ENCODE results near the gene LRRC61.

DNA sequence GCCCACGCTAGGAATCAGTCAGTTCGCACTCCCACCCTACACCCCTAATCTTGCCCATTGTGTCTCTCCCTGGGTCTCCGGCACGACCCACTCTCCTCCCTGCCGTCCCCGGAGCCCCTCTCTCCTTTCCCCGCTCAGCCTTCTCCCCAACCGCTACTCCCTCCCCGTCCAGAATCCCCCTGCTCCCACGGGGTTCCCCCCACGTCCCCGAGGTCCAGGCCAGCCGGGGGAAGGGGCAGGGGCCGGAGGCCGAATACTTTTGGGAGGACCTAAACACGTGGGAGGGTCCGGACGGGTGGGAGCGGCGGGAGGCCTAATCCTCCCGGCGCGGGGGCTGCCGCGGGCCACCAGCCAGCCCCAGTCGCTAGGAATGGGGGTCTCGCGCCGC lies 17.7 kb downstream of the LRRC61 start:
- TF ChIP-seq, protein P1, sequence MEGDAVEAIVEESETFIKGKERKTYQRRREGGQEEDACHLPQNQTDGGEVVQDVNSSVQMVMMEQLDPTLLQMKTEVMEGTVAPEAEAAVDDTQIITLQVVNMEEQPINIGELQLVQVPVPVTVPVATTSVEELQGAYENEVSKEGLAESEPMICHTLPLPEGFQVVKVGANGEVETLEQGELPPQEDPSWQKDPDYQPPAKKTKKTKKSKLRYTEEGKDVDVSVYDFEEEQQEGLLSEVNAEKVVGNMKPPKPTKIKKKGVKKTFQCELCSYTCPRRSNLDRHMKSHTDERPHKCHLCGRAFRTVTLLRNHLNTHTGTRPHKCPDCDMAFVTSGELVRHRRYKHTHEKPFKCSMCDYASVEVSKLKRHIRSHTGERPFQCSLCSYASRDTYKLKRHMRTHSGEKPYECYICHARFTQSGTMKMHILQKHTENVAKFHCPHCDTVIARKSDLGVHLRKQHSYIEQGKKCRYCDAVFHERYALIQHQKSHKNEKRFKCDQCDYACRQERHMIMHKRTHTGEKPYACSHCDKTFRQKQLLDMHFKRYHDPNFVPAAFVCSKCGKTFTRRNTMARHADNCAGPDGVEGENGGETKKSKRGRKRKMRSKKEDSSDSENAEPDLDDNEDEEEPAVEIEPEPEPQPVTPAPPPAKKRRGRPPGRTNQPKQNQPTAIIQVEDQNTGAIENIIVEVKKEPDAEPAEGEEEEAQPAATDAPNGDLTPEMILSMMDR (conservative IDR thresholded peaks at IDR 0.05; ENCODE audit: low read depth in 2 of 2): no peak
- TF ChIP-seq EZH2 (IDR thresholded peaks at IDR 0.05; ENCODE audit: low read depth, unreplicated experiment) (no peak), EZH2phosphoT487 (IDR thresholded peaks at IDR 0.05; ENCODE audit: unreplicated experiment) (no peak)
